Measurements from ENCODE around the gene NCAPD3.

NCAPD3 gene

GRCh38 chr11:134236834-134237556 lies 13.2 kb upstream of the NCAPD3 start:
- TF ChIP-seq CTCF (IDR thresholded peaks at IDR 0.05; ENCODE audit: low read depth, low read length), result no peak
- DNase-seq (ENCODE audit: low read depth in 2 of 2), result no peak
- H3K4me3 ChIP-seq (replicated peaks in 1 of 2; ENCODE audit: low read depth in 2 of 2, low read length in 2 of 2), result no peak overlapping the region

GRCh38 chr11:134235399-134235798 lies 11.6 kb upstream of the NCAPD3 start:
- DNase-seq (ENCODE audit: low read depth in 2 of 2), result no peak
- H3K4me3 ChIP-seq (replicated peaks in 1 of 2; ENCODE audit: low read depth in 2 of 2, low read length in 2 of 2), result no peak overlapping the region
- no peak for TF ChIP-seq CTCF (IDR thresholded peaks at IDR 0.05; ENCODE audit: low read depth, low read length)

GRCh38 chr11:134233729-134234179 lies 10.0 kb upstream of the NCAPD3 start:
- H3K4me3 ChIP-seq (replicated peaks in 1 of 2; ENCODE audit: low read depth in 2 of 2, low read length in 2 of 2), result no peak overlapping the region
- TF ChIP-seq CTCF (IDR thresholded peaks at IDR 0.05; ENCODE audit: low read depth, low read length), result no peak
- DNase-seq (ENCODE audit: low read depth in 2 of 2), result no peak

- no peak overlapping the region for H3K4me3 ChIP-seq (replicated peaks in 1 of 2; ENCODE audit: low read depth in 2 of 2, low read length in 2 of 2)
- no peak for TF ChIP-seq CTCF (IDR thresholded peaks at IDR 0.05; ENCODE audit: low read depth, low read length)
- DNase-seq (ENCODE audit: low read depth in 2 of 2), result no peak
Measured at GRCh38 chr11:134231958-134232659, 8.3 kb upstream of the NCAPD3 start.

- H3K4me3 ChIP-seq (replicated peaks in 1 of 2; ENCODE audit: low read depth in 2 of 2, low read length in 2 of 2), result no peak overlapping the region
- no peak for TF ChIP-seq CTCF (IDR thresholded peaks at IDR 0.05; ENCODE audit: low read depth, low read length)
- no peak for DNase-seq (ENCODE audit: low read depth in 2 of 2)
Measured at GRCh38 chr11:134230339-134230738, 6.6 kb upstream of the NCAPD3 start.

- no peak overlapping the region for H3K4me3 ChIP-seq (replicated peaks in 1 of 2; ENCODE audit: low read depth in 2 of 2, low read length in 2 of 2)
- TF ChIP-seq CTCF (IDR thresholded peaks at IDR 0.05; ENCODE audit: low read depth, low read length), result no peak
- DNase-seq (ENCODE audit: low read depth in 2 of 2), result peak in 1 of 2 donors; percentile 34
Measured at GRCh38 chr11:134229126-134229790, 5.5 kb upstream of the NCAPD3 start.

Measured in cardiac fibroblast (primary cell).